Stimulated activated CD4-positive, alpha-beta T cell treated with anti-CD3 and anti-CD28 coated beads, TNF-alpha, amount 100 ng/mL, for 1 hour (primary cell): ENCODE results near the gene TRPM1.

Source experiments
- DNase-seq, 3 donors: peaks; one replicate each; pipeline ENCODE4 v3.0.0-alpha.2; 2020; ENCODE audit warnings: low read depth in 3 of 3, low spot score in 1 of 3

The TRPM1 gene

GRCh38 chr15:31020542-31020941 is 81.0 kb downstream of the TRPM1 start:
- no peak for DNase-seq

GRCh38 chr15:31019986-31020385 is 81.5 kb downstream of the TRPM1 start:
- DNase-seq, result no peak

DNA sequence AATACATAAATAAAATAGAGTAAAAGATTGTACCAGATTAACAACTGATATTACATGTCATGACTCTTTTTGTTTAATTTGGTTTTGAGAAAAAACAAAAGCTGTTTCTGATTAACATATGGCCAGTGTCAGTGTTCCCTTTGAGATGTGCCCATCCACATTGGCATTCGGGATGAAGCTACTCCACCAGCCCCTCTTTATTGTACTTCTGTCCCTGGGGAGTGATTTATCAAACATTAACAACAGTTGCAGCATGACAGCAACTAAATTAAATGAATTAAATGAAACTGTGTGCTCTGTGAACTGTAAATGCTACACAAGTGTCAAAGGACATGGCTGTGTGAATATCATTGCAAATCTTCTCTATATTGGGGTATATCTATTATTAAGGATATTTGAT is 84.2 kb downstream of the TRPM1 start:
- DNase-seq, result no peak

- DNase-seq, result no peak
These were observed 85.0 kb downstream of the TRPM1 start for GRCh38 chr15:31016446-31016915.

GRCh38 chr15:31014608-31014925 is 87.0 kb downstream of the TRPM1 start:
- DNase-seq, result no peak

GRCh38 chr15:31013863-31014607 is 87.5 kb downstream of the TRPM1 start:
- DNase-seq, result no peak

DNA sequence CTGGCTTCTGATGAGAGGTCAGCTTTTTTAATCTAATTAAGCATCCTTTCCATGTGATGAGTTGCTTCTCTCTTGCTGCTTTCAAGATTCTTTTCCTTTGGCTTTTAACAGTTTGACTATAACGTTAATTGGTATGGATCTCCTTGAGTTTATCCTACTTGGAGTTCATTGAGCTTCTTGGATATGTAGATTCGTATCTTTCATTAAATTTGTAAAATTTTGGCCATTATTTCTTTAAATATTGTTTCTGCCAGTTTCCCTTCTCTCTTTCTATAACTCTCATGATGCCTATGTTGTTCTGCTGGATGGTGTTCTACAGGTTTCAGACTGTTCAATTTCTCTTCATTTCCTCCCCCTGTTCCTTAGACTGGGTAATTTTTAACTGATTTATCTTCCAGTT is 89.1 kb downstream of the TRPM1 start:
- no peak for DNase-seq

- DNase-seq, result no peak
These were observed 91.5 kb downstream of the TRPM1 start for GRCh38 chr15:31010036-31010435.

- DNase-seq, result no peak
These were observed 95.9 kb downstream of the TRPM1 start for GRCh38 chr15:31005660-31006059.

DNA sequence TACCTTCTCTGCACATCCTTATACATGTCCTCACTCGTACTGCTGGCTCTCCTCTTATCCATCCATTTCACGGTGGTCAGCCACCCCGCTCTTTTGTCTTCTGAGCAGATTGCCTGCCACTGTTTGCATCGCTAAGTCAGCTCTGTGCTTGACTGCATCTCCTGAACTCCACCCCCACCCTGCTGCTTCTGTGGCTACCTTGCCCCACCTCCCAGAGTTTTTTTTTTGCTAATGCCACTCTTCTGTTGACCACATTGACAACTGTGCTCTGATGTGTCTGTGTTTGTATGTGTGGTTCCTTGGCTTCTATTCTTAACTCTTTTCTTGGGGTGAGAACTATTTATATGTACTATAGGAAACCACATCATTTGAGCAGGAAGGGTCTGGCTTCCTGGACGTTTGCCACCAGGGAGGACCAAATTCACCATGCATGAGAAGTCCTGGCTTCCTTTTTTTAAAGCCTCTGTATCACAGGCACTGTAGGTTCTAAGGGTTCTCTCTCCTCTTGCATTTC is 97.2 kb downstream of the TRPM1 start:
- no peak for DNase-seq

DNA sequence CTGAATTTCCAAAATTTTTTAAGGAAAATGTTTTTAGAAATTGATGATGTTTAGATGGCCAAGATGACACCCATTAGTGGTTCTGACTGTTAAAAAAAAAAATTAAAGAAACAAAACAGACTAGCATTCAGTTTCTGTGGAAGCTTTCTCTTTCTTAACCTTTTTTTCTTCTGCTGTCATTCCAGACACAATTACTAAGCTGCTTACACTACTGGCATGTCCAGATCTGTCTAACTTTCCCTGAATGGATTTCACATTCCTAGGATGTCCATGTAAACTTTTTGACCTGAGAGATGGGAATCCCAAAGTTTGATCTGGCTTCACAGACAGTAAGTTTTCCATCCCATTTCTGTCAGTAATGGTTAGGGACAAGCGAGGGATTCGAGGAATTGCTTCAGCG is 99.8 kb downstream of the TRPM1 start:
- no peak for DNase-seq

GRCh38 chr15:30999729-31000128 is 101.8 kb downstream of the TRPM1 start:
- no peak for DNase-seq

GRCh38 chr15:30997270-30997669 is 104.3 kb downstream of the TRPM1 start:
- DNase-seq, result no peak

- DNase-seq, result no peak
These were observed 109.2 kb downstream of the TRPM1 start for GRCh38 chr15:30992249-30992864.

GRCh38 chr15:30991255-30992235 is 110.0 kb downstream of the TRPM1 start, which contains the start of gene MTMR10:
MTMR10 (minus strand) TSS chr15:30991628; CDS start chr15:30991506, 122 bp downstream.
- DNase-seq, result peak; percentile 21 to 57 (median 46)

DNA sequence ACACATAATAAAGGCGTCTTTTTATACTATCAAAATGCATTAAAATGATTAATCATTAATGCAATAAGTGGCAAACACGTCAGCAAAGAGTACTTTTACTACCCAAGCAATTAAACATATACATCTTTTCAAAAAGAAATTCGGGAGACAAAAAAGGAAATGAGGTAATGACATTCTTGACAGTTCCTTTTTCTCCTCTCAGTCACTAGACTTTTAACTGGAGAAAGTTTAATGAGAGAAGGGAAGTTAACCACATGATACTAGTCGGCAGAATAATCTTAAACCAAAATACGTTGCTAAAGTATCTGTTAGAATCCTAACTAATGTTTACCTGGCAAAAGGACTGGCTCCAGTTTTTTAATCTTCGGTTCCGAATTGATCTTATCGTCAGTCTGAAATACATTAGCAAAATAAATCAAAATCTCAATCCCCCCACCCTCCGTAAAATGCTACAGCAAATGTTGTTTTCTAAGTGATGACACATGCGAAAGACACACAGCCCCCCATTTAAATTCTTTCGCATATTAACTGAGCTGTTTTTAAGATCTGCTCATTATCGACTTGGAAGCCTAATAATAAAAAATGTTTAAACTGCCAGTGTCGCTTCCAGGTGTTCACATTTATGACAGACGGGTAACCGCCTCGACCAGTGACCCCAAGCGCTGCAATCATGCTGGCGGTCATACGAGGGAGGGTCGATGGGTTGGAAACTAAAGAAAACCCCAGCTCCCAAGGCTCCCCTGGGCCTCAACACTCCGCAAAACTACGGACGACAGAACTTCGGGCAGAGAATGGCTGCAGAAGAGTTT is 110.9 kb downstream of the TRPM1 start:
- no peak for DNase-seq

- DNase-seq, result no peak
These were observed 111.5 kb downstream of the TRPM1 start for GRCh38 chr15:30990036-30990435.

DNA sequence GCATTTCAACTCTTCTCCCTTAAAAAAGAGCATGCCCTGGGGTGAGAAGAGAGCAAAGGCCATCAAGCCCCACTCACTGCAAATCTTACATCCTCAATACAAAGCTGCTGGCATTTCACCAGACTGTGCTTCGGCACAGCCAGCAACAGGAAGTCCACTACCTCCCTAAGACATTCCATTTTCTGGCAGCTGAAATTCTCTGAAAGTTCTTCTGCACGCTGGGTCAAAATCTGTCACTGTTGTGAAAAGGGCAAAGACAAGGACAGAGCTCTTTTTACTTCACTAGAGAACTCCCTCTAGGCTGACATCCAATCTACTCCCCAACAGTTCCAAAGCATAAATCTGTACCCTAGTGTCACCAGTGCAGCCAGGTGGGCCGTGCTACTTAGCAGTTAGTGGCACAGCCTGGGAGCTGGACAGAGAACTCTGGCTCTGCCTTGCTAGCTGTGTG is 116.4 kb downstream of the TRPM1 start:
- no peak for DNase-seq

DNA sequence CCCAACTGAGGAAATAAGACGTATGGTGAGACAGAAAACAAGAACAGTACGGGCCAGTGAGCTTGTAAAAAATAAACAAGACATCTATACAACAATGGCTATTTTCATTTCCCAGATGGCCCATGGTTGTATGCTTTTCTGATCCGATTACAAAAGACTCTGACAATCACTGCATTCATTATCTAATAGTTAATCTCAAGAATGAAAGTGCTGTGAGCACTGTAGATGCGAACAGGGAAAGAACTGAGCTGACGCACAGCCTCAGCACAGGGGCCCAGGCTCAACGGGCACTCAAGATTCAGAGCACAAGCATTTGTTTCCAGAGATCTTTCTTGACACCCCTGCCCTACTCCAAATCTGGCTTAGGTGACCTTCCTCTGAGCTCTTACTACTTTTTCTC is 117.0 kb downstream of the TRPM1 start:
- DNase-seq, result no peak

GRCh38 chr15:30984118-30984517 is 117.4 kb downstream of the TRPM1 start:
- DNase-seq, result no peak

DNA sequence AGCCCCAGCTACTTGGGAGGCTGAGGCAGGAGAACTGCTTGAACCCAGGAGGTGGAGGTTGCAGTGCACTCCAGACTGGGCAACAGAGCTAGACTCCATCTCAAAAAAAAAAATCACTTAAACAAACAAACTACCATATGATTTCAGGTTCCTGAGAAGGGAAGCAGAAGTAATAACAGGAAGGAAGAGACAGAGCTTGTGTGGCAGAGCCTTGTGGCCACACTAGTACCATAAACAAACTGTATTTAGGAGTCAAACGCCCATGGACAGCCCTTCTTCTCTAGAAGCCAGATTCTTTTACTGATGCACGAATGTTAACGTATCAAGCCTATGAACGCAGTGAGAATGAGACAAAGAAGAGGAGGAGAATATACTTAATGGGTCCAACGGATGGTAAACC is 122.1 kb downstream of the TRPM1 start:
- no peak for DNase-seq
